Measurements from ENCODE around the gene PKNOX2. TPM values are rescaled to one million over a fixed set of nuclear protein-coding genes. Genes with fewer than 3 reads are reported as not detected.

The PKNOX2 gene
- total and polyA plus RNA-seq, 9 donors = 11.5 to 27.8 (median 24.5) TPM

DNA sequence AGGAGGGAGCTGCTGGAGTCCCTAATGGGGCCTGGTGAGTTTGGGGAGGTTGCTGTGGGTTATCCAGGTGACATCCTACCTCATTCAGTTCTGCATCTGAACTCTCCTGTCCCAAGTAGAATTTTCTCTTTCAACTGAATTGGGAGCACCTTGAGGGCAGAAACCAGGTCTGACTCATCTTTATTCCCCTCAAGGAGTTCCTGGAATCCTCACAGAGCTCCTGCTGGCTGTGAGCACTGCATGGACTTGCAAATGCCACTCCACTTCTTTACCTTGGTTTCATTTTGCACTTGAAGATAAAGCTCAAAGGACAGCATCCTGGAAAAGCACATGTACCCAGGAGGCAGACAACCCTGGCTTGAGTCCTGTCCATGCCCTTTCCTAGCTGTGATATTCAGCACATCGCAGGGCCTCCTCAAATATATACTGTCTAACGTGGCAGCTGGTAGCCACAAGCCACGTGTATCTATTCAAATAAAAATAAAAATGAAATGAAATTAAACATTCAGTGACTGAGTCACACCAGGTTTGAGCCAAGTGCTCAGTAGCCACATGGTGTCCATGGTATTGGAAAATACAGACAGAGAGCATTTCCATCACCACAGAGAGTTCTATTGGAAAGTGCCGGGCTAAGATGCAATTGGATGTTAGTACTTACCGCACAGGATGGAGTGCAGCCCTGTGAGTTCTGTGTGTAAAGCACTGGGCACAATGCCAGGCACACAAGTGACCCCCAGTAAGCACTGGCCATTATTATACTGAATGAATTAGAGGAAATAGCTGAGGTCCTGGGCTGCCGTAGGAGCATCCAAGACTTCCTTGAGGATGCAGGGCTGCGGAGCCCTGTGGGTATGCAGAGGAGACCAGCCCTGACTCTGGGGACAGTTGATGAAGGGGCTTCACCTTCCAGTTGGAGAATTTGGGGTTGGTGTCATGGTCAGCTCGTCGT, 149.0 kb downstream of the PKNOX2 start:
- no peaks in the 10 kb centered on the region for H3K36me3 ChIP-seq (ENCODE audit: control insufficient read depth, insufficient read depth, low read length)
- H3K4me3 ChIP-seq (ENCODE audit: low read length) = no peak overlapping the region
- peak; percentile 76 for DNase-seq
- 46% methylated on average over 7 of the region's 9 CpGs for WGBS (ENCODE audit: insufficient coverage)
- no peaks in the 10 kb centered on the region for H3K27me3 ChIP-seq (ENCODE audit: control insufficient read depth, insufficient read depth, low read length)
- peak overlapping the region; percentile 6 for H3K27ac ChIP-seq (ENCODE audit: low read length)
- H3K9me3 ChIP-seq (replicated peaks; ENCODE audit: control insufficient read depth, low read depth, low read length) = no peaks in the 10 kb centered on the region
- peaks cover 29% of the 10 kb centered on the region for H3K4me1 ChIP-seq (ENCODE audit: control insufficient read depth, insufficient read depth, low read length)

DNA sequence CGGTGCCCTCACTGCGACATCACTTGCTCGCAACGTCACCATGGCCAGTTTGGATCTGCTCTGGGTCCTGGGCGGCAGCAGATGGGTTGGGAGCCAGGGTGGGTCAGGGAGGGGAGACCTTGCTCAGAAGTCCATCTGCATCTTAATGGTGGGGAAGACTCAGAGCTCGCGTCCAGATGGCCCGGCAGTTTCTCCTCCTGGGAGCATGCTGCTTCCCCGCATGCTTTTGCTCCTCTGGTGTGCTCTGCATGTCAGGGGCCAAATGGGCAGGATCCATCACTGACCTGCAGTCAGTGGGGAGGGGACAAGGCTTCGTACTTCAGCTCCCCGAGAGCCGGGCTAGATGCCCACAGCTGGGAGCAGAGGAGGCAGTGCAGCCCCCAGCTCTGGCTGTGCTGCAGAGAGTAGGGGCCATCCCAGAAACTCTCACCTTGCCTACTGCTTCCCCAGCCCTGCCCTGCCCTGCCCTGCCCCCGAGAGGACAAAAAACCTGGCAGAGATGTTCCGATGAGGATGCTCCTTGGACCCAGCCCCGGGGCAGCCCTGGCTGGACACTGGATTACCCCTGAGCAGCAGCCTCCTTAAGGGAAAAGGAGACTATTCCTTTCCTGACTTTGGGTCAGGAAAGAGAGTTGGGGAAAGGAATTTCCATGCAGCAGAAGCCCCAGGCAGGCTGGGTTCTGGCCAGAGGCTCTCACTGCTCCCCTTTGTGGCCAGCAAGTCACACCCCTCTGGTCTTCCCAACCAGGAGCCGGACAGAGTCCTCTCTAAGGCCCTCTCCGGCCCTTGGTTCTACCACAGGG, 149.9 kb downstream of the PKNOX2 start:
- Histone ChIP-seq H3K27ac (ENCODE audit: low read length) (peak overlapping the region; percentile 59), H3K4me1 (ENCODE audit: control insufficient read depth, insufficient read depth, low read length) (peaks cover 29% of the 10 kb centered on the region), H3K4me3 (ENCODE audit: low read length) (no peak overlapping the region), H3K36me3 (ENCODE audit: control insufficient read depth, insufficient read depth, low read length) (no peaks in the 10 kb centered on the region), H3K27me3 (ENCODE audit: control insufficient read depth, insufficient read depth, low read length) (no peaks in the 10 kb centered on the region), H3K9me3 (replicated peaks; ENCODE audit: control insufficient read depth, low read depth, low read length) (no peaks in the 10 kb centered on the region)
- DNase-seq = peak; percentile 75
- WGBS (ENCODE audit: insufficient coverage) = 30% methylated on average over 12 of the region's 17 CpGs

DNA sequence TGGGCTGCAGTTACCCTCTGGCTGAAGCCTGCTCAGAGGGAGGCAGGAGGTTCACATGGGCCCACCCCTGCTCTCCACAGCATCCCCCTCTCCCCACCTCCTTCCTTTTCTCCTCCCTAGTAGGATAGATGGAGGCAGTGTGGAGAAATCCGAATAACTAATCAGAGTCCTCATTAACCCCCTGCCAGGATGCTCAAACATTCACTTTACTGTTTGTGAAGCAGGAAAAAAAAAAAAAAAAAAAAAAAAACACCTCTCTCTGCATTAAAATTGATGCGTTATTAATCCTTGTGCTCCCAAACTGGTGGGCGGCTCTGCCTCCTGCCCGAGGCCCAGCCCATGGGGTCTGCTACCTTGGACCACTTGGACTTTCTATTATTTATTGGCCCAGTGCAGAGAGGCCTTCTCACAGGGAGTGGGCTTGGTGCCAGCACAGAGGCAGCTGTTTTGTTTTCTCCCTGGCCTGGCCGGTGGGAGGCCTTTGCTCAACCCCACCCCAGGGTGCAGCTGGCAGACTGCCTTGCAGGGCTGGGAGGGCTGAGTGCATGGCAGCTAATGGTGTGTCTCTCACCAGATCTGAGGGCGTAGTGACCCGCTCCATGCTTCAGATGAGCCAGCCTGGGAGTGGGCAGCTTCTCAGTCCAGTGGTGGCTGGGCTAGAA, 150.7 kb downstream of the PKNOX2 start:
- H3K27me3 ChIP-seq (ENCODE audit: control insufficient read depth, insufficient read depth, low read length) = no peaks in the 10 kb centered on the region
- H3K27ac ChIP-seq (ENCODE audit: low read length) = peak overlapping the region; percentile 59
- H3K4me1 ChIP-seq (ENCODE audit: control insufficient read depth, insufficient read depth, low read length) = peaks cover 29% of the 10 kb centered on the region
- H3K9me3 ChIP-seq (replicated peaks; ENCODE audit: control insufficient read depth, low read depth, low read length) = no peaks in the 10 kb centered on the region
- peak; percentile 80 for DNase-seq
- 26% methylated on average over 4 of the region's 7 CpGs for WGBS (ENCODE audit: insufficient coverage)
- H3K36me3 ChIP-seq (ENCODE audit: control insufficient read depth, insufficient read depth, low read length) = no peaks in the 10 kb centered on the region
- H3K4me3 ChIP-seq (ENCODE audit: low read length) = no peak overlapping the region

DNA sequence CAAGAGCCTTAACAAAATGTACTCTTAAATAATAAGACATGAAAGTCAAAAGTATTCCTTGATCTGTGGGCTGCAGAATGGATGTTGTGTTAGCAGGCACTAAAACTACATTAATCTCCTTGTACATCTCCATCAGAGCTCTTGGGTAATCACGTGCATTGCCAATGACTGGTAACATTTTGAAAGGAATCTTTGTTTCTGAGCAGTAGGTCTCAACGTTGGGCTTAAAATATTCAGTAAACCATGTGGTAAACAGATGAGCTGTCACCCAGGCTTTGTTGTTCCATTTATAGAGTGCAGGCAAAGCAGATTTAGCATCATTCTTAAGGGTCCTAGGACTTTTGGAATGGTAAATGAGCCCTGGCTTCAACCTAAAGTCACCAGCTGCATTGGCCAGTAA, 152.9 kb downstream of the PKNOX2 start:
- Histone ChIP-seq H3K4me3 (ENCODE audit: low read length) (no peak overlapping the region), H3K27ac (ENCODE audit: low read length) (no peak overlapping the region), H3K4me1 (ENCODE audit: control insufficient read depth, insufficient read depth, low read length) (peaks cover 29% of the 10 kb centered on the region), H3K27me3 (ENCODE audit: control insufficient read depth, insufficient read depth, low read length) (no peaks in the 10 kb centered on the region), H3K9me3 (replicated peaks; ENCODE audit: control insufficient read depth, low read depth, low read length) (no peaks in the 10 kb centered on the region), H3K36me3 (ENCODE audit: control insufficient read depth, insufficient read depth, low read length) (no peaks in the 10 kb centered on the region)
- WGBS (ENCODE audit: insufficient coverage) = 78% methylated on average over 1 of the region's 2 CpGs
- DNase-seq = no peak

DNA sequence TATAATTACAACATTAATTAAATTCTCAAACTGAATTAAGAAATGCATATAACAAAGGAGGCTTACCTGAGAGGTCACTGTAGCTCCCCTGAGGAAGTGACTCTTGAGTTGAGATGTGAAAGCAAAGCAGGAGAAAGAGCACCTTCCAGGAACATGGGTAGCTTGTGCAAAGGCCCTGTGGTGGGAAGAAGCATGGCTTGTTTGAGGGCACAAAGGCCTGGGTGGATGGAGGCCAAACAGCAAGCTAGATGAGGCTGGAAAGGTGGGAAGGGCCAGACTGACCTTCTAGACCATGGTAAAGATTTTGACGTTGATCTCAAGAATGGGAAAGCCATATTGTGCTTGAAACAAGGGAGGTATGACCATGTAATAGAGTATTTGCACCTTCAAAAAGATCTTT, 155.1 kb downstream of the PKNOX2 start:
- WGBS (ENCODE audit: insufficient coverage) = 71% methylated on average over 1 of the region's 1 CpG
- Histone ChIP-seq H3K27me3 (ENCODE audit: control insufficient read depth, insufficient read depth, low read length) (no peaks in the 10 kb centered on the region), H3K36me3 (ENCODE audit: control insufficient read depth, insufficient read depth, low read length) (peaks cover 2% of the 10 kb centered on the region), H3K4me1 (ENCODE audit: control insufficient read depth, insufficient read depth, low read length) (peaks cover 14% of the 10 kb centered on the region), H3K27ac (ENCODE audit: low read length) (no peak overlapping the region), H3K9me3 (replicated peaks; ENCODE audit: control insufficient read depth, low read depth, low read length) (no peaks in the 10 kb centered on the region), H3K4me3 (ENCODE audit: low read length) (no peak overlapping the region)
- DNase-seq = no peak

DNA sequence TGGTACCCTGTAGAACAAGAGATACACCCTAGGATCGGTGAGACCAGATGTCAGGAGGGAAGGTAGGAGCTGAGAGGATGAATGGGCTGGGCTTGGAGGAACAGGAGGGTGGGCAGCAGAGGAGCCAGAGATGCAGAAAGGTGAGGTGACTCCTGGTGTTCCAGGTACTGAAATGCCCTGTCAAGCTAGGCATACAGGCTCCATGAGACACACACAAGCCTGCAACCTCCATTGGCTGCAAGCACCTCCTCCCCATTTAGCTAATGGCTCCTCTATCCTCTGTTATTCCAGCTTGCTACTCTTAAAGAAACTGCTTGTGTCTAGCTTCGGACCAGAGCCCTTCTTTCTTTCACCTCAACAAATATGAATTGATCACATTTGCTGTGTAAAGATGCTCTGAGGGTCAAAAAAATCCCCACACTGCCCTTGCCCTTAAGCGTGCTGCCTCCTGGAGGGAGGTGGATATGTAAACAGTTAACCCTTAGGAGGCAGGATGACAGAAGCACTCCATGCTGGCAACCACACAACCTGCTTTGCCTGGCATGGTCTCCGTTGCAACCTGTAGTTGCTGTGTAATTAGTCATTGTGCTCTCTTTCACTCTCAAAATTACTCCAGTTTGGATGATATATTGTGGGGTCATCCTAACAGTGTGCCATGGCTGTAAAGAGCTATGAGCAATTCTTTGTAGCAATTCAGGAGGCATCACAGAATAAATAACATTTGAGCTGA, 156.0 kb downstream of the PKNOX2 start:
- Histone ChIP-seq H3K27ac (ENCODE audit: low read length) (no peak overlapping the region), H3K27me3 (ENCODE audit: control insufficient read depth, insufficient read depth, low read length) (no peaks in the 10 kb centered on the region), H3K4me3 (ENCODE audit: low read length) (no peak overlapping the region), H3K9me3 (replicated peaks; ENCODE audit: control insufficient read depth, low read depth, low read length) (no peaks in the 10 kb centered on the region), H3K4me1 (ENCODE audit: control insufficient read depth, insufficient read depth, low read length) (peaks cover 6% of the 10 kb centered on the region), H3K36me3 (ENCODE audit: control insufficient read depth, insufficient read depth, low read length) (peaks cover 2% of the 10 kb centered on the region)
- WGBS (ENCODE audit: insufficient coverage) = 64% methylated on average over 1 of the region's 4 CpGs
- DNase-seq = no peak

- Histone ChIP-seq H3K36me3 (ENCODE audit: control insufficient read depth, insufficient read depth, low read length) (peaks cover 2% of the 10 kb centered on the region), H3K4me1 (ENCODE audit: control insufficient read depth, insufficient read depth, low read length) (peaks cover 9% of the 10 kb centered on the region), H3K27ac (ENCODE audit: low read length) (no peak overlapping the region), H3K27me3 (ENCODE audit: control insufficient read depth, insufficient read depth, low read length) (no peaks in the 10 kb centered on the region), H3K4me3 (ENCODE audit: low read length) (no peak overlapping the region), H3K9me3 (replicated peaks; ENCODE audit: control insufficient read depth, low read depth, low read length) (no peaks in the 10 kb centered on the region)
- no peak for DNase-seq
- 94% methylated on average over 7 of the region's 8 CpGs for WGBS (ENCODE audit: insufficient coverage)
Observed at GRCh38 chr11:125322289-125322688, 157.7 kb downstream of the PKNOX2 start.

GRCh38 chr11:125325196-125325595, 160.6 kb downstream of the PKNOX2 start:
- no peak for DNase-seq
- no peak overlapping the region for H3K4me3 ChIP-seq (ENCODE audit: low read length)
- no peaks in the 10 kb centered on the region for H3K27me3 ChIP-seq (ENCODE audit: control insufficient read depth, insufficient read depth, low read length)
- peaks cover 2% of the 10 kb centered on the region for H3K36me3 ChIP-seq (ENCODE audit: control insufficient read depth, insufficient read depth, low read length)
- no CpG with 5 or more reads among the region's 3 CpGs for WGBS (ENCODE audit: insufficient coverage)
- no peak overlapping the region for H3K27ac ChIP-seq (ENCODE audit: low read length)
- H3K9me3 ChIP-seq (replicated peaks; ENCODE audit: control insufficient read depth, low read depth, low read length) = no peaks in the 10 kb centered on the region
- H3K4me1 ChIP-seq (ENCODE audit: control insufficient read depth, insufficient read depth, low read length) = peaks cover 29% of the 10 kb centered on the region

DNA sequence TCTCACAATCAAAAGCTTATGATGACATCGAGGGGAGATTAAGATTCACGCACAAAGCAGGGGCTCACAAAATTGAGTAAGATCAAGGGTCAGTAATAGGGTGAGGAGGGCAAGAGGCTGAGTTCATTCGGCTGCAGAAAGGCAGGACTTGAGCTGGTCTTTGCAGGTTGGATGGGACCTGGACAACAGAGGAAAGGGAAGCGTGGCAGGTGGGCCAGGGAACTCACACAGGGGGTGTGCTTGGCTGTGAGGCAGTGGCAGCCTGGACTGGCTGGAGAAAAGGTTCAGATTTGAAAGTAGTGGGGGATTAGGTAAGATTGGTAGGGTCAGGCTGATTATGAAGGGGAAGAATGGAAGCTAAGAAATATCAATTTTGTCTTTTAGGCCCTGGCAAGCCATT, 161.6 kb downstream of the PKNOX2 start:
- H3K36me3 ChIP-seq (ENCODE audit: control insufficient read depth, insufficient read depth, low read length) = peaks cover 2% of the 10 kb centered on the region
- H3K4me3 ChIP-seq (ENCODE audit: low read length) = no peak overlapping the region
- H3K9me3 ChIP-seq (replicated peaks; ENCODE audit: control insufficient read depth, low read depth, low read length) = no peaks in the 10 kb centered on the region
- H3K4me1 ChIP-seq (ENCODE audit: control insufficient read depth, insufficient read depth, low read length) = peaks cover 38% of the 10 kb centered on the region
- DNase-seq = no peak
- H3K27ac ChIP-seq (ENCODE audit: low read length) = no peak overlapping the region
- no peaks in the 10 kb centered on the region for H3K27me3 ChIP-seq (ENCODE audit: control insufficient read depth, insufficient read depth, low read length)
- WGBS (ENCODE audit: insufficient coverage) = 91% methylated on average over 4 of the region's 4 CpGs
